GM21786 (cell line): ENCODE data around the gene LRRN3.

Source experiments
- ATAC-seq: cut with Tn5 transposase; IDR thresholded peaks from one replicate; pipeline ENCODE4 v1.9.1; 2021; ENCODE audit not compliant: unreplicated experiment

The LRRN3 gene

DNA sequence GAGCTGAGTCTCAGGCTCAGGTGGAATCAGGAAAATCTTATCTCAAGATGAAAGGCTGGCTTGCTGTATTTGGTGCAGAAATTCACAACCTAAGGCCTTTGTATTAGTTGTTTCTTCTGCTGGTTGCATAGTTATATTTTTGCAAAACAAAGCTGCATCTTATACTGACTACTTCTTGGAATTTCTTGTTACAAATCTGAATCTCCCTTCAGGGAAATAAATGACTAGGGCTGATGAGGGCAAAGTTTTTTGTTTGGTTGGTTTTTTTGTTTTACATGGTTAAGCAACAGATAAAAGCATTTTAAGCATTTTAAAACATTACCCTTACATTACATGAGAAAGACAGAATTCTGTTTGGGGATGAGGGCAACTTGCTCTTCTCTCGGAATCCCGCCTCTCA, 13.9 kb upstream of the LRRN3 start:
- no peak for ATAC-seq

DNA sequence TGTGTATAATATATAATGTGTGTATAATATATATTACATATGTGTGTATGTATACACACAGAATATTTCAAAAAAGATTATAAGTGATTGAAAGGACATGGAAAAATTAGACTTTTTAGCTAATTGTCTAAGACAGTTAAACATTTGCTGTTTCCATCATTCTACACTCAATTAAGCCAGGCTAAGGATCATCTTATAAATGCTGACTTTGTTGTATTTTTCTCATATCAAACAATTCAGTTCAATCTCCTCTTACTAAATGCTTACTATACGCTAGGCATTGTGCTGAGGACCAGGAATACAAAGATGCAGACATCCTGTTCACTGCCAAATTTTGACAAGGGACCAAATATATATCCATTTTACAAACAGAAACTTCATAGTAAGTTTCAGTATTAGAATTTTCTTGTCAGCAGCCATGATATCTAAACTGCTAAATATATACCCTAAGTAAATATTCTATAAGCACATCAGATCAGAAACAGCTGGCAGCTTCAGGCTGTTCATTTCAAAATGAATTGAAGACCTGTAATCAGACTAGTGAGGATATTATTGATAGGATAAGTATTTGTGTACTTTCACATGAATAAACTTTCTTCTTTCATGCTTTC, 10.3 kb upstream of the LRRN3 start:
- no peak for ATAC-seq

DNA sequence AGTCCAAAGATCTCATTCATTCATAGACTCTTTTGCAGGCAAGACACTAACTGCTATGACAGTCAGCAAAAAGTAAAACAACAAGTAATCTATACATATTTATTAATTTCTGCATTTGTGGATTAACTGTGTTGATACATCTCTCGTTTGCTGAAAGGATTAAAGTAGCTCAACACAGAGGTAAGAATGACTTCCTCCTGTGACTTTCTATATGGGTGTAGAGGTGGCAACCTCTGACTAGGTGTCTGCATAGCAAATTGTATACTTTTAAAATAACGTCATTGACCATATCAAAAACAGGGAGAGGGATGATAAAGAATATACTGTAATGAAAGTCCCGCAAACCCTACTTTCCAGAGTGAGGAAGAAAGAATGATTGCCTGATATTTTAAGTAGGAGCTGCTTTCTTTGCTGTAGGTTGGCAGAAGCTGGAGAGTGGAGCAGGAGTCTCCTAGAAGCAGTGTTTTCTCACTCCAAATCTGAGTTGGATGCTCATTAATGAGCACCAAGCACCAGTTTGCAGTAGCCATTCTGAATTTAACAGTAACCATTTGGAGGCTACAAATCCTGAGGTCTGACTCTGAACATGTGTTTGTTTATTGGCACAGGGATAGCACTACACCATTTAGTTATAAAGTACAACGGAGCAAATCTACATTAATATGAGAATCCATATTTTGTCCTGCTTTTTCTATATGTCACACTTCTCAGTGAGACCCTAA, 9.2 kb upstream of the LRRN3 start:
- no peak for ATAC-seq

DNA sequence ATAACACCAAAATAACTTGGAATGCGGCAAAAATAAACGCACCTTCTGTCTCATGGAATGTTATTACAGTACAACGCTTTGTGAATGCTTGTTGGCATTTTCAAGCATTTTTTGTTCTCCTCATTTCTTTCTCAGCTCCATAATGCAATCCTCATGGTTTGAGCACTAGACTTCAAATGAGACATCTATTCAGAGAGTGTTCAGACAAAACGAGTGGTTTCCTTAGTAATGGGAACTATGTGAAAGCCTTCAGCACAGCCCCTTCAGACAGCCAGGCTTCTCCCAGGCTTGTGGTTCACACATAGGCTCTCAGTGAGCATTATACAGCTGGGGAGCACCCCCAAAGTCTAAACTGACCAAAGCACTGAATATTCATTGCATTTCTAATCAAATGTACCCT, 8.6 kb upstream of the LRRN3 start:
- no peak for ATAC-seq

DNA sequence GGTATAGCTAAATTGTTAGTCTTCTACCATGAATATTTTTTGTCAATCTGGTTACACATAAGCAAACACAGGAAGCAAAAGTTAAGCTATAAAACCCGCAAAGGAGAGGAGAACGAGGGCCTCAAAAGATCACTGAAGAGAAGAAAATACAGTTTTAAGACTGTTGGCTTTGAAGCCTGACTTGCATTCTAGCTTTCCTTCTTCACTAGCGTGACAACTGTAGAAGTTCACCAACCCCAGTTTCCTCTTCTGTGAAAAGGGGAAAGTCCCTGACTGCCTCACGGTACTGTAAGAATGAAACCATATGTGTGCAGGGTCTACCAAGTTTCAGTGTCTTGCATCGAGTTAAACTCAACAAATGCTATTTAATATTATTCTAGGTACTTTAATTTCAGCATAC, 7.5 kb upstream of the LRRN3 start:
- ATAC-seq: peak; percentile 99

DNA sequence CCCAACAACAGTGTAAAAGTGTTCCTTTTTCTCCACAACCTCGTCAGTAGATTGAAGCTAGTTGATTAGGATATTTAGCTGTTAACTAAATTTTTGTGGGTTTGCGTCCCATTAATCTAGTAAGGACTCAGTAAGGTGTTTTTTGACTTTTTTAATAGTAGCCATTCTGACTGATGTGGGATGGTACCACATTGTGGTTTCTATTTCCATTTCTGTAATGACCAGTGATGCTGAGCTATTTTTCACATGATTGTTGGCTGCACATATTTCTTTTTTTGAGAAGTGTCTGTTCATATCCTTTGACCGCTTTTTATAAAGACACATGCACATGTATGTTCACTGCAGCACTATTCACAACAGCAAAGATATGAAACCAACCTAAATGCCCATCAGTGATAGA, 5.6 kb upstream of the LRRN3 start:
- ATAC-seq: no peak

DNA sequence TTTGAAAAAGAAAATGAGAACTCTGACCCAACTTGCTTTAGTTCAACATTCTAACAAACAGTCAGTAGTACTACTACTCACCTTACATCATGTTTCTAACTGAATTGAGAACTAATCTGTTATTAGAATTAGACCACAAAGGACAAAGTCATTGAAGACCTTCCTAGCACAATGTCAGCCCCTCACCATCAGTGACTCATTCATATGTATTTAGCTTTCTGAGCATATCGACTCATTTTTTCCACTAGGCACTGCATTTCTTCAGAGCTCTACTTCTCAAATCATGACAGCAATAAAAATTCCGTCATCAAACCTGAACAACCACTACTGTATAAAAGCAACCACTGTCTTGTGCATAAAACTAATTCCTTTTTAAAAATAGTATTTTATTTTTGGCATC, 4.4 kb upstream of the LRRN3 start:
- ATAC-seq: no peak

DNA sequence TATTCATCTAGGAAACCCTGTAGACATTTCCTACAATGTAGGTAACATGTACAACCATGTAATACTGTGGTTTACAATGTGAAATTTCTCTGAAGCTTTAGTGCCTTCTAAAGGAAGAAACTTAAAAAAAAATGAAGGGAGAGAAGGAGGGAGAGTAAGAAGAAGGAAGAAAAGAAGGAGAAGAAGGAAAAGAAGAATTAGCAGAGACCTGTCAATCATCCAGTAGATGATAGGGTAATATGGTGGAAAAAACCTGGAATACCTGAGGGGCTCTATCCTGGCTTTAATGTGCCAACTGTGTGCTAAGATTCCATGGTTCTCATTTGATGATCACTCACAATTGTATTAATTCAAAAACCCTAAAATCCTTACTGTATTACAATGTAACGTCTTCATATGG, 2.6 kb upstream of the LRRN3 start:
- ATAC-seq: no peak

DNA sequence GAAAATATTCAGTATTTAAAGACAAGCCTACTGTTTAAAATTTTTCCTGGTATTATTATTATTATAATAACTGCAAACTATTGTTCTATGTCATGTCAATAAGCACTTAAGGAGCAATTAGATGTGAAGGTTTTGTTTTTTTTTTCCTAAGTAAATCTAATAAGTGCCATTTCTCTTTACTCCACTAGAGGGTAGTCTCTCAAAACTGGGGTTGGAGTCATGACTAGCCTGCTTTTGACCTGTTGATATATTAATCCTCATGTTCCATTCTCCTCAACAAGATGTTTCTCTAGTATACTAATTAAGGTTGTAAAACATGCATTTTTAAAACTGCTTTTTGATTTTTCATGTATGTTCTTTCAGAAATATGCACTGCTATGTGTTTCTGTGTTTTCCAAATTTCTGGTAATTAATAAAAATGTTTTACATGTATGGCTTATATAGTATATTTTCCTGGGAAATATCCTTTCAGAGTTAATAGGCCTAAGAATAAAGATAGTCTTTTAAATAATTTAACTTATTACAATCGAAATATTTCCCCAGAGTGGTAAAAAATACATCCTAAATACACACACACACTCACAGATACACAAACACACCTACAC, 1.0 kb upstream of the LRRN3 start:
- ATAC-seq: peak; percentile 45

DNA sequence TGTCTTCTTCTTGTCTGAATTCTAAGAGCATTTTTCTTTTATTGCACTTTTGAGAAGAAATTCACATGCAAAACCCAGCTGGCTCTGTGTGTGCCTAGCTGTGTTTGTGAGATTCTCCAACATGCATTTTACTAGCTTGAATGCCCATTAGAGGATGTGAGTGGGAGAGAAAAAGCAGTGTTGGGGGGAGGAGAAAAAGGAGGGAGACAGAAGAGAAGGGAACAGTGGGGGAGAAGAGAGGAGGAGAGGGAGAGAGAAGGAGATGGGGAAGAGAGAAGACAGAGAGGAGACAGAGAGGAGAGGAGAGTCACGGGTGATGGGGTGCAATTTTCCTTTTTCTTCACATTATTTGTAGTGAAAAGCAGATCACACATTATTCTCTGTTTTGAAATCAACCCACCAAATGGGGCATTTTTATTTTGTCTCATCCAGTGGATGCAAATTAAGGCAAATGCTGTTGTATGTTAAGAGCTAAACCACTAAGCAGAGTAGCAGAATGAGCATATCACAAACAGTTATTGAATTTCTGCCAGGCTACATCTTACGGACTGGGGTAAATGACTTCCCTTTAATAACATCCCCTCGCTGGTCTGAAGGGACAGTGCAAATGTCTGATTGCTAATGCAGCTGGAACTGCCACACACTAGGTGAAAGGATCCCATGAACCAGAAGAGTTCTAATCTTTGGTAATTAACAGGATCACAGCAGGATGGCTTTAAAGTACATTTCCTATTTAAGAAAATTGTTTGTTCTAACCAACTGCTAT, 849 bp downstream of the LRRN3 start:
- no peak for ATAC-seq

DNA sequence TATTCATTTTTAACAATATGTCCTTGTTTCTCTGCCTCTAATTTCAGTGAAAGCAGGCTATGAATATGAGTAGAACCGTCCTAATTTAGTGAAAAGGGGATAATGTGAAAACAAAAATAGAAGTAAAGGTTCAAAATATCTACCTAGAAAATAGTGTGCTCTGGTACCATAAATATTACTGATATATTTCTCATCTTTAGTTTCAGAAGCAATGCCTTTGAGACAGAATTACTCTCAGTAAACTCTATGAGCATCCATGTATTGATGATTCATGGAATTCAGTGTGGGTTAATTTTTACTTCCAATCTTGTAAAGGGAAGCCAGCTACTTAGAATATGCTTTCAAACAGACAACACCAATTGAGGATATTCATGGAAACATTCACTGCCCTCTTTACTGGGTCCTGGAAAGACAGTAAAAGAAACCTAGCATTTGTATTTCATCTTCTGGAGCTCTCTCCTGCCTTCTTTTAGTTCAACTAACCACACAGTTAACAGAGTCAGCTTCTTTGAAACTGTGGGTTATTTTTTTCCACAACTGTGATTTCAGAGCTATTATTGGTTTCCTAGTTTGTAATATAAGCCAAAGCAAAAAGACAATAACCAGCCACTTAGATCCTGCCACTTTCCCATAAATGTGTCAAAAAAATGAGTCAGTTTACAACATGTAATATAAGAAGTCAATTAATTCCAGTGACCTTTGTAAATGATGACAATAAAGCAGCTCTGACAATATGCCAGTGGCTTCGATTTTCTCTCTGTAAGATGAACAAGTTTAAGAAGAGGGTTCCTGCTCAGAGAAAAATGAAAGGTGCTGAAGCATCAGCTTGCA, 1.7 kb downstream of the LRRN3 start:
- ATAC-seq: peak; percentile 51

DNA sequence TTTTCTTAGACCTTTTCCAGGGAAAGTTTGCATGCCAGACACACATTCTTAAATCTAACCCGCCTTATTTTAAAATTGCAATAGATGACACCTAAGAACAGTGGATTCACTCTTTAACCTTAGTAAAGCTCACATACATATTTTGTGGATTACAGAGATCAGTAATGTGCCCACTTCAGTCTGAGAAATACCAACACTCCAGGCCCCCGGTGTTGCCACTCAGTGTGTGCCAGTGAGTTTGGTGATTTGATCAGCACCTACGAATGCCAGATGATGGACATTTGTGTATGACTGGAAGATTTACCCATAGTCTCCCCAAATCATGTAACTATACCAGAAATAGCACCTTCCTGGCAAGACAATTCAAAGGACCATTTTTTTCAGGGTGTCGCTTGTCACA, 2.6 kb downstream of the LRRN3 start:
- ATAC-seq: no peak

DNA sequence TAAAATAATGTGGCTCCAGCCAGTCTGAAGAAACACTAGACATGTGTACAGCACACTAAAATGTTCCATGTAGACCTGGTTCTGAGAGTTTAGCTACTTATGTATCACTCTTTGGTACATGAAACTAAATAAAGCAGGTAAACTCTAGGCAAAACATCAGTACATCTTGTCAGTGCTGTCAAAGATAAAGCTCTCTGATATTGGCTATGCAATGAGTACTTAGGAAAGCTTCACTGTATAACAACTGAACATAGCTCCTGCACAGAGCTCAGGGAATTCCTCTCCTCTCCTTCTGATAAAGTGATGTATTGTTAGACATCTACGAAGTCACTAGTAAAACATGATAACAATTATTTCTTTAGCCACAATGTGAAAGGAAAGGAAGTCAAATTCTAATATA, 3.5 kb downstream of the LRRN3 start:
- no peak for ATAC-seq

DNA sequence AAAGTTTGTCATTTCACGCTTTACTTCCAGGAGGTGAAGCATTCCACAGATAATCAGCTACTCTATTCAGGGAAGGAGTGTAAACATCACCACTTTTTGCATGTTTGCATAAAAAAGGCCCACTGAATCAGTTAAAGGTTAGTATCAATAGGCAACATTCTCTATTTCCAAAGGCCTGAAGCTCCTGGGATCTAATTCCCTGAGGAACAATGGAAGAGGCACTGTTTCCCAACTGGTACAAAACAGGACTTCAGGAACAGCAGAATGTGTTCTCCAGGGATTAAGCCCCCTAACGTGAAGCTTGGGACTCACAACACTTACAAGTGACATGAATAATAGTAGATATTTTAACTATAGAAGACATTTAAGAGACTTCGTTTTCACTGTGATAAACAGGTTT, 6.1 kb downstream of the LRRN3 start:
- ATAC-seq: no peak

DNA sequence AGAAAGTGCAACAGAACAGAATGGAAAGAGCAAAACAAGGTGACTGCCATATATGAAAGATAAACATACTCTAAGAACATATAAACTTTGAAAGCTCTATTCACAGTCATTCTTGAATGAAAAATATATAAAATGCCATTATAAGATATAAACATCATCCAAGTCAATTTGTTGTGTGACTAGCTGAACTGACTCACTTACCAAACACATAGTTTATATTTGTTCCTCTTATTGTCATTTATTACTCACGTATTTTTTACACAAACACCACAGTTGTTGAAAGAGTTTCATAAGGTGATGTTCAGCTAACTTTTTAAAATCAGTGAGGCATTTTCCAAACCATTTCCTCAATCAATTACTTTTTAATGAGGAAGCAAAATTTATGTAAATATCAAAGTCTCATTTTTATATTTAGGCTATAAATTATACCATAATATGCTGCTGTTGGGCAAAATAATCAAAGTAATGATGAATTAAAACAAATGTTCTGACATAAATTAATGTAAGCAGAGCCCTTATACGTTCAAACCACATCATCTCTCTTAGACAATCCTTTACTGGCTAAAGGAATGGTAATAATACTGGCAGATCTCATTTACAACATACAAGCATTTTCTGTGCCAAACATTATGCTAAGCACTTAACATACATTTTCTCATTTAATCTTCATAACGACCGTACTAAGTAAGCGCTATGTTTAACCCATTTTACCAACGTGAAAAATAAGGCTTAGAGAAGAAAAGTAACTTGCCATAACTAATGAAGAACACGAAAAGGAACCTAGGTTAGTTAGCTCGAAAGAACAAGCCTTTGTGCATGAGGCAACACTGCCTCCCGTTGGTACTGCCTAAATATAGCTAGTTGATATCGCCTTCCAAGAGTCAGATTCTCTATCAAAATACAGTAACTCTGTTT, 7.3 kb downstream of the LRRN3 start:
- ATAC-seq: peak; percentile 81

DNA sequence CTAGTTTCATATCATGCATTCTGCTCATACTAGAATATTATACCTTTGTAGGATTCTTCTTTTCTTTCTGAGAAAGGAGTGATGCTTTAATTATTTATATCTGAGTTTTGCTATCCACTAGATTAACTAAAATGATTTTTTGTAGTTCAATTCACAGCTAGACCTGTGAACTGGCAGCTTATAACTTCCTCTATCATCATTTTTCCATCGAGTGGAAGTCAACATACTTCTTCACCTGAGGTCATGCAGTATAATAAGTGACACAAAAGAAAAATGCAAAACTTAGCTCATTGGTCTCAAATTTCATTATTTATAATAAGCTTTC, 8.0 kb downstream of the LRRN3 start:
- no peak for ATAC-seq

DNA sequence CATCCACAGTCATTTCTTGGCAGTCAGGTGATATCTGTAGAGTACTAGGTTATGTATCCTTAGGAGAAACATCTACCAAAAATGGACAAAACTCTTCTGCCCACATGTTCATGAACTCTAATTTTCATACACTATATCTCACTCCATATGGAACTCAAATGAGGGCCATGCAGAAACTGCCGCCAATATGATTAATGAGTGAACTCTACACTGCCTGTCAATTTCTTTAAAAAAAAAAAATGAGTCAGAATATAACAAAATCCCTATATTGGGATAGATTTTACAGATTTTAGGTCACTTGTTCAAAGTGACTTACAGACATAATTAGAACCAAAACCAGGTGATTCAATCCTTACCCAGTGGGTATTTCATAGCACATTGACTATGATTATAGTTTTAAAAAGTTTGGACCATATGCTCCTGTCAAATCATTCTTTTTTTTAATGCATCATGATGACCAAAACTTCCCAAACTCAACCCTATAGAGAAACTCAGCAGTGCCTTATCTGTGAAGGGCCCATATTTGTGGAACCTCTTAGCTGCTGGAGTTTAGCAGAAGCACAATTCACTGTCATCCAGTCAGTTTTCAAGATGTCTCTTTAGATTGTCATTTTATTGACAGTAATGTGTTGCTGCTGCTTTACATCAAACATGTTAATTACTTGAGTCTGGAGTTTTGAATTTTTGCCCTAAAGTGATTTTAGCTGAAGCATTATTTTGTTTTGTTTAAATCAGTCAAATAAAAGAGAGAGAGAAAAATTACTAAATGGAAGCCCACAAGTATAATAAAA, 11.1 kb downstream of the LRRN3 start:
- no peak for ATAC-seq

DNA sequence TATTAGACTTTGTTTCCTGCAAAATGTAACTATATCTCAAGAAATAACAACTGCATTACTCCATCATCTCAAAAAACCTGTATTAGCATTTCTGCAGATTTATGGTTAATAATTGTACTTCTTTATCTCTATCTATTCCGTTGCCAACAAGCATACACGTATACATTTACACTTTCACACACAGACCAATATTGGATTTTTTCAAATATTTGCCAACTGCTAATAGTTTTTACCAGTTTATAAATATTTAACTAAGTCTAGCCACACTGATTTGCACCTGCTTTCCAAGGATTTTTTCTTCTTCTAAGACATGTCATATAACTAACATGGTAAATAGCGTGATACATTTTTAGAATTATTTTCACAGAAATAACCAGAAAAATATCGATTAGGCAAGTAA, 12.2 kb downstream of the LRRN3 start:
- no peak for ATAC-seq

DNA sequence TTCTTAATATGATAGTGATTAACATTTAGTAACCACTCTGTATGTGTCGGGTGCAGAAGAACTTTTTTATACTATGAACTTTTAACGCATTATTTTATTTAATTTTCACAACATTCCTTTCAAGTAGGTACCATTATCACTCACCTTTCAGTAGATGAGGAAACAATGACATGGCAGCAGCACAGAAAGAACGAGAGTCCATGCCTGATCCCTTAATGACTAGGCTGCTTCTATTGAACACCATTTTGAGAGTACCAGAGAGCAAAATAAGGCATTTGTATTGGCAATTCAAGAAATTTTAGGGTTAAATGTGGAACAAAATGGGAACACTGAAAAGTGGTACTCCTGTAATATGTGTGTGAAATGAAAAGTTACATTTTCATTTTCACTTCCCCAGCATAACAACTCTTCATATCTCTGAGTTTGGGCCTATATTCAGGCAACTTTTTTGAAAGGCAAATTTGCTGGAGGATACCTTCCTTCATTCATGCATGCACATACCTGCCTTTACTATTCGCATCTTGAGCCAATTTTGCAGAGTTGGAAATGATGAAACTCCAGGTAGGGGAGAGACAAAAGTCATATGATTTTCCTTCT, 12.8 kb downstream of the LRRN3 start:
- ATAC-seq: peak; percentile 69
